Measurements from ENCODE around the gene LIPI. TPM values are rescaled to one million over a fixed set of nuclear protein-coding genes. Genes with fewer than 3 reads are reported as not detected.
"Not testable (repeated sequence)": the region's sequence is repeated elsewhere in the genome, so short reads cannot be mapped to it uniquely, and the experiment has no call there.

The LIPI gene
- total RNA-seq: not detected
- long read RNA-seq, donor 1: 0 reads
- long read RNA-seq, donor 2: 0 reads

DNA sequence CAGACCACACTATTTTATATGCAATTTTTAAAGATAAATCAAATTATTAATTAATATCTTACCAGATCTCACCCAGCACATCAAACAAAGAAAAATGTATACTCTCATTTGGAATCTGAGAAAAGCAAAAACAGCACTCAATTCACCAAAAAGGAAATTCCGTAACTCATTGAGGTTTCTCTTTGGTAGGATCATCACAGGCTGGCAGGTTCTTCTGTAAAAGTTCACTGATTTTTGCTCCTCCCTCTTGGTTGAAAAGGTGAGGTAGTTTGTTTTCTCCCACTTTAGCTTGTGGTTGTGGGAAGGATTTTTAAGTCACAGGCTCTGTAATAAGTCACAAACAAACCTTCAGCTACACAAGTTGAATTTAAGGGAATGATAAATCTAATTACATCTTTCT lies at the start of gene LIPI:
TSS of gene LIPI (minus strand) at position 218 of the 400 bp plus-strand sequence. CDS start at position 108, 110 bp downstream.
- intact Hi-C loops (cut with DNase I): no loop called here
- DNase-seq (ENCODE audit: low spot score): no peak

DNA sequence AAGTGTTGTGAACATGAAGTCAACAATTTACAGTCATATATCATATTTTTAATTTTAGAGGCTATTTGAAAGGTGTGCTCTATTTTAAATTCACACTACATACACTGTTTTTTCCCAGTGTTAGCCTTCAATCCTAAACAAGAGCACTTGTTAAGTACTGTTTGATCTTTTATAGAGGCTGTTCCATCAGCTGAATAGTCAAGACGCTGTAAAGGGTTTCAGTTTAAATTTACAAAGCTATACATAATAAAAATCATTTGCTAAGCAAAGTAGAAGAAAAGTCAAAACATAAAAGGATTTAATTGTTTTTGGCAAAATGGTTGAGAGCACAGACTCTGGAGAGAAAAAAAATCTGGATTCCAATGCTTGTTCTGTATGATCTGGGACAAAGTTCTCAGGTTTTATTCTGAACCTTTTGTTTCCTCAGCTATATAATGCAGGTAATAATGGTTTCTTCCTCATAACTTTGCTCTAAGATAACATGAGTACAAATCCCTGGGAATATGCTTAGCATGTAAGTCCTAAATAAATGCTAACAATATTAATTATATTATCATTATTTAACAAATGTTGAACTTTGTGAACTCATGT lies 49.5 kb upstream of the LIPI start:
- intact Hi-C loops (cut with DNase I): no loop called here
- DNase-seq (ENCODE audit: low spot score): no peak

DNA sequence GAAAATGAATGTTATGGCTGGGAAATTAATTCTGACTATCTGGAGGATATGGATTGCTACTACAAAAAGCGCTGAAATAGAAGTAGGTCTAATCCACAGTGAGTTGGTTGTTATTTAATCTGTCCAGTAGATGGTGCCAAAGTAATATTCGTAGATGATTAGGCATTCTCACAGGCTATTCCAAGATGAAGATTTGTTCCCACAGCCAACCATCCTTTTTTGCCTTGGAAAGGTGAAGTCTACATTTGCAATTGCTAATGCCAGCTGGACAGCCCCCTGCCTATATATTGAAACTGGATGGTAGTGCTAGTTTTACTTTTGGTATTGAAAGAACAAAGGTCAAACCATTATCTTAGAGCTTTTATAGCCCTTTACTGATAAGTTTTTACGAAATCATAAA lies 49.0 kb upstream of the LIPI start:
- DNase-seq (ENCODE audit: low spot score): no peak
- intact Hi-C loops (cut with DNase I): no loop called here

DNA sequence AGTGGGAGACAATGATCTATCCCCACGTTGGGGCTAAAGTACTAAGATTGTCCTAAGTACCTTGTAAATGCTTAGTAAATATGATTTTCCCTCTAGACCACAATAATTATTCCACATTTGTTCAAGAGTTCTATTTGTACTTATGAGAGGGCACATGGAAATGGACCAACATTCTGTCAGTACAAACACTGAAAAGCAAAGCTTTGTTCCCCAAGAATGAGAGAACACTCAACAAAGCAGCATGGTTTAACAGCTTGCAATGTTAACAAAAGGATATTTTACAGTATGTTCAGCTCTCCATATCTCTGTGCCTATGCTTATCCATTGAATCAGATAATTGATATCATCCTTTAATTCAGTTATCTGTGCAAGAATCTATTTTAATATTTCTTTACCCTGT lies 40.6 kb upstream of the LIPI start:
- intact Hi-C loops (cut with DNase I): no loop called here
- no peak for DNase-seq (ENCODE audit: low spot score)

DNA sequence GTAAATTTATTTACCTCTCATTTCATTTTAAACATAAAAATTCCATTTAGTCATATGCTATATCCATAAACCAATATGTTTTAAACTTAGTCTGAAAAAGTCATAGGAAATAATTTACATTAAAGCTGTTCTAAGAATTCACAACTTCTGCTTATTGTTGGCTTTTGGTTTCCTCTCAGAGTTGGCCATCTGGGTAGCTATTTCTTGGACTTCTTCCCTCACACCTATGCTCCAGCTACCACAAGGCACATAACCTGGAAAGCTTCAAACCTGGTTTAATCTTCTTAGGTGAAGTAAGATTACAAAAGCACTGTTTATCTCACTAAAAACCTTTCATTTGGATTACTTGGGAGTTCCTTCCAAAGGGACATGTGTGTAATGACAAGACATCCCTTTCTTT lies 35.0 kb upstream of the LIPI start:
- intact Hi-C loops (cut with DNase I): no loop called here
- no peak for DNase-seq (ENCODE audit: low spot score)

DNA sequence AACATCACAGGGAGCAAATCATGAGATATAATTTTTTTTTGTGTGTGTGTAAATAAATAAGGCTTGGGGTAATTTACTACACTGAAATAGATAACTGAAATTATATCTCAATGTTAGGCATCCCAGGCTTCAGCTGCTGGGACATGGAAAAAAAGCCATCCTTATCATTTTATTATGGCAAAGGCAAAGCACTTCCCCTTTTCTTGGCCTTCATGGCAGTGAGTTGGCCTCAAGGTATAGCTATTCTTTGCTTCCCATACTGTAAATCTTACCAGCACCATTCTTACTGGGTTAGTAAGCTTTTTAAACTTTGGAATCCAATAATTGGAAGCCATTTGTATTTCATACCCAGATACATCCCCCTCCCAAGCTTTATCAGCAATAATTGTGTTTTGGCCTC lies 34.2 kb upstream of the LIPI start:
- intact Hi-C loops (cut with DNase I): no loop called here
- no peak for DNase-seq (ENCODE audit: low spot score)

DNA sequence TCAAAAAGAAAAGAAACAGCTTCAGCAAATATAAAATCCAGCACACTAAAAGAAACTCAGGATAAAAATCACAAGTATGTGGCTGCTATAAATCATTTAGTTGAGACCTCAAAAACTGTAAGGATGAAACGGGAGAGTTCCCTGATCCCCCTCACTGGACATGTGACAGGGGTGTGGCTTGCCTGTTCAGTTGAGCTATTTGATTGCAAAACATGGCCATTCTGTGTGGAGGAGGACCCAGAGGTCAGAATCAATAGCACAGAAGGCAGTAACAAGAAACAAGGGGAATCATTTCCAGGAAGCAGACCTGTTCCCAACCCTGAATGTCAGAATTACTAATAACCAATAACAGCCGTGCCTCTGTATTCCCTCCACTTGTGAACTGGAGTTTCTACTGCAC lies 33.1 kb upstream of the LIPI start:
- intact Hi-C loops (cut with DNase I): no loop called here
- DNase-seq (ENCODE audit: low spot score): no peak

DNA sequence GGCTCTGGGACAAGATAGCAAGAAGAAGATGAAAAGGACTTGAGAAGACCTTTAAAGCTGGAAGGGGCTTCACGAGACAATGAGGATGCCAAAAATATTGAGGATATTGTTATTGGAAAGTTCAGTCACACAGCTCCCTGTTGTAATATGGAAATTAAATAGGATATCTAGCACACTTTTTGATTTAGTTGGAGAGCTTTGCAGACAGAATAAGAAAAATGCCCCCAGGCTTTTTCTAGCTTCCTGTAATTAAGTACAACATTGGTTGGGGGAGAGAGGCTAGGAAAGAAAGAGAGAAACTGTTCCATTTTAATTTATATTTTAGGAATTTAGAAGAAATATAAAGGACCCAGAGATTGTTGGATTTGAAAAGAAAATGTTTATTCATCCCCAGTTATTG lies 32.7 kb upstream of the LIPI start:
- DNase-seq (ENCODE audit: low spot score): no peak
- intact Hi-C loops (cut with DNase I): no loop called here

DNA sequence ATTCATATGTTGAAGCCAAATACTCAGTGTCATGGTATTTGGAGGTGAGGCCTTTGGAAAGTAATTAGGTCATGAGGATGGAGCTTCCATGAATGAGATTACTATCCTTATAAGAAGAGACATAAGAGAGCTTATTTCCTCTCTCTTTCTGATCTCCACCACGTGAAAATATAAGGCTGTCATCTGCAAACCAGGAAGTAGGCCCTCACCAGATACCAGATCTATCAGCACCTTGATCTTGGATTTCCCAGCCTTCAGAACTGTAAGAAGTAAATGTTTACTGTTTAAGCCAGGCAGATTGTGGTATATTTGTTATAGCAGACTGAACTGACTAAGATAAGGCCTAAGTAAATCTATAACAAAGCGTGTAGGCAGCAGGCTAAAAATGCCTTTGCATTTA lies 30.5 kb upstream of the LIPI start:
- intact Hi-C loops (cut with DNase I): no loop called here
- DNase-seq (ENCODE audit: low spot score): no peak

DNA sequence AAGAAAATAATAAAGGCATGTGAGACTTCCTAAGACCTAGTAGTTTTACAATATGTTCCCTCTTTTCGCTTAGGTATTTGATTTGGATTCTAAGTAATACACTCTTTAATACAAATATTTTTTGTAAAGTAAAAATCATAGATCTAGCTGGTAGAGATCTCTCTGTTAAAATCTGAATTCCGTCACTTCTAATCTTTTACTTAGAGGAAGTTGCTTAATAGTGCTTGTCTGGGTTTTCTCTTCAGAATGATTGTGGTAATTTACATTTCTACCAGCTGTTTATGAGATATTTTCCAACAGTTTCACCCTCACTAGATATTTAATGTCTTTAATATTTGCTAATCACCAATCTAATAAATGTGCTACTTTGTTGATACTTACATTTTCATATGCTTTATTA lies 28.5 kb upstream of the LIPI start:
- intact Hi-C loops (cut with DNase I): no loop called here
- no peak for DNase-seq (ENCODE audit: low spot score)

DNA sequence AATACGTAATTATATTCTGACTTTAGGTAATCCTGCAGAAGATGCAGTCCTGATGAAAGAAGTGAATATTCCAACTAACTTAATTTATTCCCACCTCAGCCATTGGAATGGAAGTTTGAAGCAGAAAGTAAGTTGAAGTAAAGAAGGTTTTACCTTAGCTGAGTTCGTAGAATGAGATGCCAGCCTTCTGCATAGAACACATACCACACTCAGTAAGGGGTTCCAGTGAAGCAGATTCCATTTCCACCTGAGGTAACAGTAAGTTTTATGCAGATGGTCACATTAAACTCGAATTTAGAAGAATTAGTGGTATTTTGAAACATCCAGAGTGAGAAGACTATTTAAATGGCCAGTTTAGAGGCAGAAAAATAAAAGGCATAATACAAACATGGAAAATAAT lies 25.4 kb upstream of the LIPI start:
- no peak for DNase-seq (ENCODE audit: low spot score)
- intact Hi-C loops (cut with DNase I): no loop called here

DNA sequence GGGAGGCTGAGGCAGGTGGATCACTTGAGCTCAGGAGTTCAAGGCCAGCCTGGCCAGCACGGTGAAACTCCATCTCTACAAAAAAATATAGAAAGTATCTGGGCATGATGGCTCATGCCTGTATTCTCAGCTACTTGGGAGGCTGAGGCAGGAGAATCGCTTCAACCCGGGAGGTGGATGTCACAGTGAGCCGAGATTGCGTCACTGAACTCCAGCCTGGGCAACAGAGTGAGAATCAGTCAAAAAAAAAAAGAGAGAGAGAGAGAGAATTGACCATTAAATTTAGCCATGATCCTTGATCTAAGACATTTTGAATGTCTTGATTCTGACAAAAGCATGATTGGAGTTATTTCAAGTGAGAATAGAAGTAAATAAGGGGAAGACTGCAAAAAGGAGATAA lies 24.3 kb upstream of the LIPI start:
- intact Hi-C loops (cut with DNase I): no loop called here
- no peak for DNase-seq (ENCODE audit: low spot score)

DNA sequence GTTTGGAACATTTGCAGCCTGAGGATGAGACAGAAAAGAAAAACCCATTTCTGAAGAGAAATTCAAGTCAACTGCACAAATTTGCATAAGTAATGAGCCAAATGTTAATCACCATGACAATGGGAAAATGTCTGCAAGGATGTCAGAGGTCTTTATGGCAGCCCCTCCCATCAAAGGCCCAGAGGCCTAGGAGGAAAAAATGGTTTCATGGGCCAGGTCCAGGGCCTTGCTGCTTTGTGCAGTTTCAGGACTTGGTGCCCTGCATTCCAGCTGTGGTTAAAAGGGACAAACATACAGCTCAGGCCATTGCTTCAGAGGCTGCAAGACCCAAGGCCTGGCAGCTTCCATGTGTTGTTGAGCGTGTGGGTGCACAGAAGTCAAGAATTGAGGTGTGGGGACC lies 18.6 kb upstream of the LIPI start:
- no peak for DNase-seq (ENCODE audit: low spot score)
- intact Hi-C loops (cut with DNase I): no loop called here

DNA sequence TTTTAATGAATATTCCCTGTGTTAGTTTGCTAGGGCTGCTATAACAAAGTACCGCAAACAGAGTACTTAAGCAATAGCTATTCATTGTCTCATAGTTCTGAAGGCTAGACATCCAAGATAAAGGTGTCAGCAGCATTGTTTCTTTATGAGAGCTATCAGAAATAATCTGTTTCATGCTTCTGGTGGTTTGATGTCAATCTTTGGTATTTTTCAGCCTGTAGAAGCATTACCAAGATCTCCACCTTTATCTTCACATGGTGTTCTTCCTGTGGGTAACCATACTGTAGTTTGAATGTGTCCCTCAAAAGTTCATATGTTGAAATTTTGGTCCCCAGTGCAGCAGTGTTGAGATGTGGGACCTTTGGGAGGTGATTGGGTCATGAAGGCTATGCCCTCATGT lies 12.6 kb upstream of the LIPI start:
- intact Hi-C loops (cut with DNase I): no loop called here

DNA sequence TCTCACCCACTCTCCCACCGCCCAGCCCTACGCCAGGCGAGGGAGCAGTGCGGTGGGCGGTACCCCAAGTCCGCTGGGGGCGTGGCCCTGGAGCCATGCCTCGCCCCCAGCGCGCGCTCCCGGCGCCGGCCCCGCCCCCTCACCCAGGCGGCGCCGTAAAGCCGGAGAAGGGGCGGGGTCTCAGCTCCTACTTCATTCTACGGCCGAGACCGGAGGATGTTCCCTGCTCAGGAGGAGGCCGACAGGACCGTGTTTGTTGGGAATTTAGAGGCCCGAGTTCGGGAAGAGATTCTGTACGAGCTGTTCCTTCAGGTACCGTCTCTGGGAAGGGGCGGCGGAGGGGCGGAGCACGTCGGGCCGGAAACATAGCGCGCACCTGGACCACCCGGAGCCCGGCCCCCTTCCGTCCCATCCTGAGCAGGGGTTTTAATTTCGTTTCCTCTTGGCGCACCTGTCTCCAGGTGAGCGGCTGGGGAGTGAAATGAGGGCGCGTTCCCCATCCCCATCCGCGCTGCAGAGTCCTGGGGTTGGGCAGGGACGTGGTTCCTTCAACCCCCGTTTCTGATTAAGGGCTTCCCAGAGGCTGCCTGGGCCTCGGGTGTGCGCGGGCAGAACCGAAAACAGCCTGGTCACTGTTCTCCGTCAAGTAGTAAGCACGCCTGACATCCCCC lies 5.4 kb upstream of the LIPI start, which contains the start of gene RBM11:
TSS of gene RBM11 (plus strand) at position 187 of the 671 bp plus-strand sequence. CDS start at position 217, 30 bp downstream.
- intact Hi-C loops (cut with DNase I): no loop called here
- peak; percentile 83 for DNase-seq (ENCODE audit: low spot score)

More for the DNA sequence above, 12.6 kb upstream of the LIPI start:
- DNase-seq (ENCODE audit: low spot score): no peak

DNA sequence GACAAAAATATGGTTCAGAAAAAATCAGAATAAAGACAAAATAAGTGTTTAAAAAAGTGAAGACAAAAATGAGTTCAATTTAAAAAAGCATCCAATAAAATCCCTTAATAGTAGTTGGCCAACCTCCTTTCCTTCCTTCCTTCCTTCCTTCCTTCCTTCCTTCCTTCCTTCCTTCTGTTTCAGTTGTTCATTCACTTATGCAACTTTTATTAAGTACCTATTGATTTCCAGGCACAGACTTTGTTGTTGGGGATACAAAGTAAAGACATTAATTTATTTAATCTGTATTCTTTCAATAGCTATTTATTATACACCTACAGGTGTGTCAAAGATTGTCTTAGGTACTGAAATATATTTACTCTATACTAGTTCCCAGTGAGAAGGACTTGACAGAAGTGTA lies 2.4 kb upstream of the LIPI start:
- intact Hi-C loops (cut with DNase I): no loop called here
- no peak for DNase-seq (ENCODE audit: low spot score)

DNA sequence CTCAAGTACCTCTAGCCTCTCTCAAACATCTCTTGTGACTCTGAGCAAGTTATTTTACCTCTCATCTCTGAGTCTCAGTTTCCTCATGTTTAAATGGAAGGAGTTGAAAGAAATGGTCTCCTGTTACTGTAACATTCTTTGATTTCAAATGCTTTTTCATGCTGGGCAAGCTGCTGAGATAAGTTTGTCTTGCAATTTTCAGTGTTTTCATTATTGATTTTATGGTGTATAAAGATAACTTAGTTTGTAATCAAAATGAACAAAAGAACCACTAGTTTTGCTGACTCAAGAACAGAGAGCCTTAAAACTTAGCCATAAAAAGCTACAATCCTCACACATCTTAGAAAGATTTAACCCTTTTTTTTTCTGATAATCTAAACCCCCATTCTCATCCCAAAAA lies 4.5 kb downstream of the LIPI start:
- intact Hi-C loops (cut with DNase I): no loop called here
- no peak for DNase-seq (ENCODE audit: low spot score)

DNA sequence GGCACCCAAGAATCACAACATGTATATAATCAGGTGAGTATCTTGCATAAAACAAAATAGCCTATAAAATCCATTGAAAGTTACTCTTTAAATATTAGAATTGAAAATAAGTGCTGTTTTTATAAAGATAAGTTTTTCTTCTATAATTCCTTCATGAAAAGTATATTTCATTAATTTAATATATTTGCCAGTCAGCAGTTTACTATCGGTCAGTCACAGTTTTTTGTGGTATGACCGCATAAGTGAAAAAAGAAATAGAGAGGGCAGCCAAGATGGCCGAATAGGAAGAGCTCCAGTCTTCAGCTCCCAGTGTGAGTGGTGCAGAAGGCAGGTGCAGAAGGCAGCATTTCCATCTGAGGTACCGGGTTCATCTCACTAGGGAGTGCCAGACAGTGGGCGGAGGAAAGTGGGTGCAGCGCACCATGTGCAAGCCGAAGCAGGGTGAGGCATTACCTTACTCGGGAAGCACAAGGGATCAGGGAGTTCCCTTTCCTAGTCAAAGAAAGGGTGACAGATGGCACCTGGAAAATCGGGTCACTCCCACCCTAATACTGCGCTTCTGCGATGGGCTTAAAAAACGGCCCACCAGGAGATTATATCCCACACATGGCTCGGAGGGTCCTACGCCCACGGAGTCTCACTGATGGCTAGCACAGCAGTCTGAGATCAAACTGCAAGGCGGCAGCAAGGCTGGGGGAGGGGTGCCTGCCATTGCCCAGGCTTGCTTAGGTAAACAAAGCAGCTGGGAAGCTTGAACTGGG lies 44.1 kb downstream of the LIPI start:
- intact Hi-C loops (cut with DNase I): not testable (repeated sequence)
- DNase-seq (ENCODE audit: low spot score): peak; percentile 57

DNA sequence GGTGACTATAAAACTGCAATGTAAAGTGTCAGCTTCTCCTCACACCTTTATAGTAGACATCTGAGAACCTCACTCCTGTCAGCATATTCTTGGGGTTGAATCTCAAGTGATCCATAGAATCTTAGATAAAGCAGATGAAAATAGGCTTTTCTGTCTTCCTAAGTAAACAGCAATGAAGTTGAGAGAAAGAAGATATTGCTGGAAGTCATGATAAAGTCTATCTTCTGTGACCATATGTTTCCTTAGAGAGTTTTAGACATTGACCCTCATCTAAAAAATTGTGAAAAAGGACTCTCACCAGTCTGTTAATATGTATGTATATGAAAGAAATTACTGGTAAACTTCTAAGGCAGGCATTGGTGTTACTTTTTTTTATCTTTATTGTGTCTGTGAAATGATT lies 66.8 kb downstream of the LIPI start:
- intact Hi-C loops (cut with DNase I): no loop called here
- no peak for DNase-seq (ENCODE audit: low spot score)

DNA sequence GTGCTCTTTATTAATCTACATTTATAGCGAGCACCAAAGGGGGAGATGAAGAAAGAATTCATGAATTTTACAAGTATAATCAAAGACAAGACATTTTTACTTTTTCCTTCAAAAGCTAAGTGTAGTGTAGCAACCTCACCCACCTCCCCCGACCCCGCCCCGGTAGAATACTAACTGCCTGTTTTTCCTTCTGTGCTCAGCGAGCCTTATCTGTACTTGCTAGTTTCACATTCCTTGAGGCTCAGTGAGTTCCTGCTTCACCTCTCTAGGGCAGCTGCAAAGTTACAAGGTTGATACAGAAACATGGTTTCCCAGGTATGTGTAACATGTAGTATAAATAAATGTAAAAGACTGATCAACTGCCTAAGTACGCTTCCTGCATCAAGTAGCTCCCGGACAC lies 86.5 kb downstream of the LIPI start:
- no peak for DNase-seq (ENCODE audit: low spot score)
- intact Hi-C loops (cut with DNase I): no loop called here

DNA sequence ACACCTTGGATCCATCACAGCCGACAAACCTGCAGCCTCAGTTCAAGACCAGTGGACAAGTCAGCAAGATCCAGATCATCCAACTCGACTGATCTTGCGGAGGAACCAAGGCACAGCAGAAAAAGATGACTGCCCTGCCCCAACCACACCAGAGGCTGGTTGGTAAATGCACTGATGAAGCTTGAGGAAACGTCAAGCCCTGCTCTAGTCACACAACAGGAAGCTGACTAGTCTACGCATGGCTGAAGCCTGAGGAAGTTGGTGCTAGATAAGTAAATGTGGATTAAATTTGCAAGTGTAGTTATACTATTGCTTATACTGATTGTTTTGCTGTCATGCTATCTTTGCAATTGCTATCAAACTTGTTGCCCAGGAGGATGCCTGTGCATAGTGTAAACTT lies 89.0 kb downstream of the LIPI start:
- intact Hi-C loops (cut with DNase I): no loop called here
- DNase-seq (ENCODE audit: low spot score): no peak

All from posterior vena cava (tissue), 2 donors.